ENCODE results near the gene AGAP3.

The AGAP3 gene

DNA sequence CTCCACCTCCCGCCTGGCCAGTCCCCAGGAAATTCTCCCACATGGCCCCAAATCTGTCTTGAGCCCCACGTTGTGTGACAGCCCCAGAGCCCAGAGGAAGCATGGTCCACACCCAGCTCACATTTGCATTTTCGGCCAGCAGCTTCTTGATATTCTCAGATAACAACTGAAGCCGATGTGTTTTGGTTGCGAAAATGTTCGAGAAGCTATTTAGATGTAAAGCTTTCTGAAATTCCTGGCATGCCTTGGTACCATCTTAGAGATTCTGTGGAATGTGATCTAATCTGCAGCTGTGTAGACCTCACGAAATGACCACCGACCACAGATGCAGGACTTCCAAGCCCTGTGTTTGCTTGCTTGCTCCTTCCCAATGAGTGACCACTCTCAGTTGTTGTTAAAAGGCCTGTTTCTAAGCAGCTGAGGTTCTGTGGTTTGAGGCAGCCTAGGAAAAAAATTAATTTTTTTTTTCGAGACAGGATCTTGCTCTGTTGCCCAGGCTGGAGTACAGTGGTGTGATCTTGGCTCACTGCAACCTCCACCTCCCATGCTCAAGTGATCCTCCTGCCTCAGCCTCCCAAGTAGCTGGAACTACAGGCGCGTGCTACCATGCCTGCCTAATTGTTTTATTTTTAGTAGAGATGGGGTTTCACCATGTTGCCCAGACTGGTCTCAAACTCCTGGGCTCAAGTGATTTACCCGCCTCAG is 18.1 kb upstream of the AGAP3 start:
- DNase-seq (ENCODE audit: low read depth in 2 of 2), result peak; percentile 47 to 69
- no peak overlapping the region for H3K4me3 ChIP-seq (replicated peaks in 1 of 2; ENCODE audit: low read depth in 2 of 2, low read length in 2 of 2)
- TF ChIP-seq, protein P1, sequence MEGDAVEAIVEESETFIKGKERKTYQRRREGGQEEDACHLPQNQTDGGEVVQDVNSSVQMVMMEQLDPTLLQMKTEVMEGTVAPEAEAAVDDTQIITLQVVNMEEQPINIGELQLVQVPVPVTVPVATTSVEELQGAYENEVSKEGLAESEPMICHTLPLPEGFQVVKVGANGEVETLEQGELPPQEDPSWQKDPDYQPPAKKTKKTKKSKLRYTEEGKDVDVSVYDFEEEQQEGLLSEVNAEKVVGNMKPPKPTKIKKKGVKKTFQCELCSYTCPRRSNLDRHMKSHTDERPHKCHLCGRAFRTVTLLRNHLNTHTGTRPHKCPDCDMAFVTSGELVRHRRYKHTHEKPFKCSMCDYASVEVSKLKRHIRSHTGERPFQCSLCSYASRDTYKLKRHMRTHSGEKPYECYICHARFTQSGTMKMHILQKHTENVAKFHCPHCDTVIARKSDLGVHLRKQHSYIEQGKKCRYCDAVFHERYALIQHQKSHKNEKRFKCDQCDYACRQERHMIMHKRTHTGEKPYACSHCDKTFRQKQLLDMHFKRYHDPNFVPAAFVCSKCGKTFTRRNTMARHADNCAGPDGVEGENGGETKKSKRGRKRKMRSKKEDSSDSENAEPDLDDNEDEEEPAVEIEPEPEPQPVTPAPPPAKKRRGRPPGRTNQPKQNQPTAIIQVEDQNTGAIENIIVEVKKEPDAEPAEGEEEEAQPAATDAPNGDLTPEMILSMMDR (IDR thresholded peaks at IDR 0.05; ENCODE audit: low read depth, low read length), result no peak

- no peak overlapping the region for H3K4me3 ChIP-seq (replicated peaks in 1 of 2; ENCODE audit: low read depth in 2 of 2, low read length in 2 of 2)
- TF ChIP-seq, protein P1 (IDR thresholded peaks at IDR 0.05; ENCODE audit: low read depth, low read length), result no peak
- no peak for DNase-seq (ENCODE audit: low read depth in 2 of 2)
Measured at GRCh38 chr7:151069841-151070573, 16.3 kb upstream of the AGAP3 start.

- no peak overlapping the region for H3K4me3 ChIP-seq (replicated peaks in 1 of 2; ENCODE audit: low read depth in 2 of 2, low read length in 2 of 2)
- no peak for DNase-seq (ENCODE audit: low read depth in 2 of 2)
- TF ChIP-seq, protein P1 (IDR thresholded peaks at IDR 0.05; ENCODE audit: low read depth, low read length), result no peak
Measured at GRCh38 chr7:151070574-151070960, 15.7 kb upstream of the AGAP3 start.

DNA sequence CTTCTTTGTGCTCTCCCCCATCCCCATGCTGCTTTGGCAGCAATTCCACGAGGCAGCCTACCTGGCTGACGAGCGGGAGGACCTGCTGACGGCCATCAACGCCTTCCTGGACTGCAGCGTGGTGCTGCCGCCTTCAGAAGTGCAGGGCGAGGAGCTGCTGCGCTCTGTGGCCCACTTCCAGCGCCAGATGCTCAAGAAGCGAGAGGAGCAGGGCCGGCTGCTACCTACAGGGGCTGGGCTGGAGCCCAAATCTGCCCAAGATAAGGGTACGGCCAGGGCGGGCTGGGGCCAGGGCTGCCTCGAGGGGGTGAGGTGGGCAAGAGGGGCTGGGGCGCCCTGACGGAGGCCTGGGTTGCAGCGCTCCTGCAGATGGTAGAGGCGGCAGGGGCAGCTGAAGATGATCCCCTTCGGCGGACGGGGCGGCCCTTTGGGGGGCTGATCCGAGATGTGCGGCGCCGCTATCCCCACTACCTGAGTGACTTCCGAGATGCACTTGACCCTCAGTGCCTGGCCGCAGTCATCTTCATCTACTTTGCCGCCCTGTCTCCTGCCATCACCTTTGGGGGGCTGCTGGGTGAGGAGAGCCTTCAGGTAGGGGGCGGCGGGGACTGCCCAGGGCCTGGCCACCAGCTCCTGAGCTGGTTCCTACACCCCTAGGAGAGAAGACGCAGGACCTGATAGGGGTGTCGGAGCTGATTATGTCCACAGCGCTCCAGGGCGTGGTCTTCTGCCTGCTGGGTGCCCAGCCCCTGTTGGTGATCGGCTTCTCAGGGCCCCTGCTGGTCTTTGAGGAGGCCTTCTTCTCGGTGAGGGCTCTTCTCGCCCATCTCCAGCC is 15.0 kb upstream of the AGAP3 start:
- no peak for DNase-seq (ENCODE audit: low read depth in 2 of 2)
- H3K4me3 ChIP-seq (replicated peaks in 1 of 2; ENCODE audit: low read depth in 2 of 2, low read length in 2 of 2), result no peak overlapping the region

DNA sequence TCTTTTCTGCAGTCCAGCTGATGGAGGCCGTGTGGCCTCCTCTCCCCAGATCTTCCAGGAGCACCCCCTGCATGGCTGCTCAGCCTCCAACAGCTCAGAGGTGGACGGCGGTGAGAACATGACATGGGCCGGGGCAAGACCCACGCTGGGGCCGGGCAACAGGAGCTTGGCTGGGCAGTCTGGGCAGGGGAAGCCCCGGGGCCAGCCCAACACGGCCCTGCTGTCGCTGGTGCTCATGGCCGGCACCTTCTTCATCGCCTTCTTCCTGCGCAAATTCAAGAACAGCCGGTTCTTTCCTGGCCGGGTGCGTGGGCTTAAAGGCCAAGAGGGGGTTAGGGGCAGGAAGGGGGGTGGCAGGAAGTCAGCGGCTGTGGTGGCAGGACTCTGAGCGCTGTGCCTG is 12.3 kb upstream of the AGAP3 start:
- H3K4me3 ChIP-seq (replicated peaks in 1 of 2; ENCODE audit: low read depth in 2 of 2, low read length in 2 of 2), result no peak overlapping the region
- TF ChIP-seq, protein P1 (IDR thresholded peaks at IDR 0.05; ENCODE audit: low read depth, low read length), result no peak
- no peak for DNase-seq (ENCODE audit: low read depth in 2 of 2)

More for the DNA sequence above, 15.0 kb upstream of the AGAP3 start:
- TF ChIP-seq, protein P1 (IDR thresholded peaks at IDR 0.05; ENCODE audit: low read depth, low read length), result no peak

DNA sequence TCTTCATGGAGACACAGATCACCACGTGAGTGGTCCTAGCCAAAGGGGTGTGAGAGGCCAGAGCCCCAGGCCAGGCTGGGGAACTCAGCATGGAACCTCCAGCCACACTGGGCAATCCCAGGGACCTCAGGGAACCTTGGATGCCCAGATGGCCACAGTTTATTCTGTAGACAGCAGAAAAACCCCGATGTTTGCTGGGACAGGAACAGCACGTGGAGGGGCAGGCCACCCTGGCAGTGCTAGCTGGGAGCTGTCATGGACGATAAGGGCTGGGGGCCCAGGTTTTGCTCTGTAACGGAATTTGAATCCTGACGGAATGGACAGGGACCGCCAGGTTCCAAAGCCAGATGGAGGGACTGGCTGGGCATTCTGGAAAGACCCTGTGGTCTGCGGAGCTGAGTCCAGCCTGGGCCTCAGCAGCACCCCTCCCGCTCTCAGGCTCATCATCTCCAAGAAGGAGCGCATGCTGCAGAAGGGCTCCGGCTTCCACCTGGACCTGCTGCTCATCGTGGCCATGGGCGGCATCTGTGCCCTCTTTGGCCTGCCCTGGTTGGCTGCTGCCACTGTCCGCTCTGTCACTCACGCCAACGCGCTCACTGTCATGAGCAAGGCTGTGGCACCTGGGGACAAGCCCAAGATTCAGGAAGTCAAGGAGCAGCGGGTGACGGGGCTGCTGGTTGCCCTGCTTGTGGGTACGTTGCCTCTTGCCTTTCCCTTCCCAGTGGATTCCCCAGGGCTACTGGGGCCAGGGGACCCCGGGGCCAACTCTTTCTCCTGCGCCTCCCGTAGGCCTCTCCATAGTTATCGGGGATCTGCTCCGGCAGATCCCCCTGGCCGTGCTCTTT is 11.2 kb upstream of the AGAP3 start:
- no peak for DNase-seq (ENCODE audit: low read depth in 2 of 2)
- TF ChIP-seq, protein P1 (IDR thresholded peaks at IDR 0.05; ENCODE audit: low read depth, low read length), result no peak
- no peak overlapping the region for H3K4me3 ChIP-seq (replicated peaks in 1 of 2; ENCODE audit: low read depth in 2 of 2, low read length in 2 of 2)
